PFSK-1 (cell line): Measurements from ENCODE around the gene CCR4.

Source experiments
- FOXP2 ChIP-seq: optimal IDR thresholded peaks from 2 replicates; pipeline ENCODE3; 2011; ENCODE audit warnings: borderline replicate concordance, control low read depth, inconsistent platforms; ENCODE audit not compliant: insufficient read depth; ENCODE audit errors: extremely low read length, extremely low read depth
- POLR2AphosphoS5 ChIP-seq: IDR thresholded peaks from 2 replicates; pipeline ENCODE4 v1.6.1; 2012; ENCODE audit warnings: low read depth, mild to moderate bottlenecking, control low read depth, low read length, moderate library complexity
- REST ChIP-seq, 2 experiments: IDR thresholded peaks; 2 replicates each; pipeline versions ENCODE4 v1.6.1 to v1.8.0; 2011 to 2012; ENCODE audit warnings: low read depth in 2 of 2, low read length in 2 of 2, control low read depth in 1 of 2, inconsistent platforms in 1 of 2, mild to moderate bottlenecking in 1 of 2, moderate library complexity in 1 of 2; ENCODE audit not compliant: insufficient read depth in 1 of 2
- SIN3A ChIP-seq: IDR thresholded peaks from 2 replicates; pipeline ENCODE4 v1.6.1; 2012; ENCODE audit warnings: mild to moderate bottlenecking, low read length, moderate library complexity, borderline replicate concordance; ENCODE audit not compliant: insufficient read depth
- TAF1 ChIP-seq: IDR thresholded peaks from 2 replicates; pipeline ENCODE4 v1.6.1; 2012; ENCODE audit warnings: low read length, control low read depth, borderline replicate concordance; ENCODE audit not compliant: insufficient read depth

GRCh38 chr3:32969656-32970055 lies 18.2 kb downstream of the CCR4 start:
- TF ChIP-seq REST (IDR thresholded peaks at IDR 0.05; ENCODE audit: insufficient read depth in 1 of 2, low read depth in 2 of 2, low read length in 2 of 2) (no peak), TAF1 (no peak), POLR2AphosphoS5 (no peak), SIN3A (no peak), FOXP2 (no peak)
